ENCODE measurements around the gene STX3. TPM values are rescaled to one million over a fixed set of nuclear protein-coding genes. Genes with fewer than 3 reads are reported as not detected.

Gene STX3
- polyA plus RNA-seq, 1 donor from 2014 or later = 21.3 TPM

DNA sequence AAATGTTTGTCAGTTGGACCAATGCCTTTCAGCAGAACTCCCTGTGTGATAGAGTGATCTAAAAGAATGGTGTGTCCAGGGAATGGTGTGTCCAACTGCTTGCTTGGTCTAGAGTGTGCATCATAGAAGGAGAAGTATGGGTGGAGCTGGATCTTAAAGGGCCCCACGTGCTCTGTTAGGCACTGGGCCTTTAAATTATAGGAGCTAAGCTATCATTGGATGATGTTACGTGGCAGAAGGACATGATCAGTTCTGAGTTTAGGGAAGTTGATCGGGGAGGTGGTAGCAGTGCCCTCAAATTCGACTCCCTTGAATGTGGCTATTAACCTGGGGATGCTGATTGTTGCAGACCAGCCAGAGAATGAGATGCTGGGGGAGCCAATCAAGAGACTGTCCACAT lies 16.4 kb downstream of the STX3 start:
- TF ChIP-seq EZH2 (IDR thresholded peaks at IDR 0.05; ENCODE audit: borderline replicate concordance, insufficient read depth, low read length, poor library complexity, severe bottlenecking) = no peak
- no peak for TF ChIP-seq MXI1 (conservative IDR thresholded peaks at IDR 0.05; ENCODE audit: poor library complexity, severe bottlenecking)
- no peak for TF ChIP-seq EP300 (conservative IDR thresholded peaks at IDR 0.05; ENCODE audit: poor library complexity, severe bottlenecking)
- TF ChIP-seq TAF1 (IDR thresholded peaks at IDR 0.05; ENCODE audit: low read depth) = no peak
- TF ChIP-seq, protein P1, sequence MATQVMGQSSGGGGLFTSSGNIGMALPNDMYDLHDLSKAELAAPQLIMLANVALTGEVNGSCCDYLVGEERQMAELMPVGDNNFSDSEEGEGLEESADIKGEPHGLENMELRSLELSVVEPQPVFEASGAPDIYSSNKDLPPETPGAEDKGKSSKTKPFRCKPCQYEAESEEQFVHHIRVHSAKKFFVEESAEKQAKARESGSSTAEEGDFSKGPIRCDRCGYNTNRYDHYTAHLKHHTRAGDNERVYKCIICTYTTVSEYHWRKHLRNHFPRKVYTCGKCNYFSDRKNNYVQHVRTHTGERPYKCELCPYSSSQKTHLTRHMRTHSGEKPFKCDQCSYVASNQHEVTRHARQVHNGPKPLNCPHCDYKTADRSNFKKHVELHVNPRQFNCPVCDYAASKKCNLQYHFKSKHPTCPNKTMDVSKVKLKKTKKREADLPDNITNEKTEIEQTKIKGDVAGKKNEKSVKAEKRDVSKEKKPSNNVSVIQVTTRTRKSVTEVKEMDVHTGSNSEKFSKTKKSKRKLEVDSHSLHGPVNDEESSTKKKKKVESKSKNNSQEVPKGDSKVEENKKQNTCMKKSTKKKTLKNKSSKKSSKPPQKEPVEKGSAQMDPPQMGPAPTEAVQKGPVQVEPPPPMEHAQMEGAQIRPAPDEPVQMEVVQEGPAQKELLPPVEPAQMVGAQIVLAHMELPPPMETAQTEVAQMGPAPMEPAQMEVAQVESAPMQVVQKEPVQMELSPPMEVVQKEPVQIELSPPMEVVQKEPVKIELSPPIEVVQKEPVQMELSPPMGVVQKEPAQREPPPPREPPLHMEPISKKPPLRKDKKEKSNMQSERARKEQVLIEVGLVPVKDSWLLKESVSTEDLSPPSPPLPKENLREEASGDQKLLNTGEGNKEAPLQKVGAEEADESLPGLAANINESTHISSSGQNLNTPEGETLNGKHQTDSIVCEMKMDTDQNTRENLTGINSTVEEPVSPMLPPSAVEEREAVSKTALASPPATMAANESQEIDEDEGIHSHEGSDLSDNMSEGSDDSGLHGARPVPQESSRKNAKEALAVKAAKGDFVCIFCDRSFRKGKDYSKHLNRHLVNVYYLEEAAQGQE (IDR thresholded peaks at IDR 0.05; ENCODE audit: borderline replicate concordance) = no peak
- TF ChIP-seq POLR2AphosphoS5 (IDR thresholded peaks at IDR 0.05) = no peak
- TF ChIP-seq SMC3 (conservative IDR thresholded peaks at IDR 0.05; ENCODE audit: poor library complexity) = no peak
- TF ChIP-seq, protein P2, sequence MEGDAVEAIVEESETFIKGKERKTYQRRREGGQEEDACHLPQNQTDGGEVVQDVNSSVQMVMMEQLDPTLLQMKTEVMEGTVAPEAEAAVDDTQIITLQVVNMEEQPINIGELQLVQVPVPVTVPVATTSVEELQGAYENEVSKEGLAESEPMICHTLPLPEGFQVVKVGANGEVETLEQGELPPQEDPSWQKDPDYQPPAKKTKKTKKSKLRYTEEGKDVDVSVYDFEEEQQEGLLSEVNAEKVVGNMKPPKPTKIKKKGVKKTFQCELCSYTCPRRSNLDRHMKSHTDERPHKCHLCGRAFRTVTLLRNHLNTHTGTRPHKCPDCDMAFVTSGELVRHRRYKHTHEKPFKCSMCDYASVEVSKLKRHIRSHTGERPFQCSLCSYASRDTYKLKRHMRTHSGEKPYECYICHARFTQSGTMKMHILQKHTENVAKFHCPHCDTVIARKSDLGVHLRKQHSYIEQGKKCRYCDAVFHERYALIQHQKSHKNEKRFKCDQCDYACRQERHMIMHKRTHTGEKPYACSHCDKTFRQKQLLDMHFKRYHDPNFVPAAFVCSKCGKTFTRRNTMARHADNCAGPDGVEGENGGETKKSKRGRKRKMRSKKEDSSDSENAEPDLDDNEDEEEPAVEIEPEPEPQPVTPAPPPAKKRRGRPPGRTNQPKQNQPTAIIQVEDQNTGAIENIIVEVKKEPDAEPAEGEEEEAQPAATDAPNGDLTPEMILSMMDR (IDR thresholded peaks at IDR 0.05; ENCODE audit: poor library complexity, severe bottlenecking) = no peak
- TF ChIP-seq RAD21 (conservative IDR thresholded peaks at IDR 0.05) = no peak
- H3K36me3 ChIP-seq (ENCODE audit: insufficient read depth, low read length) = no peaks in the 10 kb centered on the region
- H3K27ac ChIP-seq (ENCODE audit: low read length) = no peak overlapping the region

DNA sequence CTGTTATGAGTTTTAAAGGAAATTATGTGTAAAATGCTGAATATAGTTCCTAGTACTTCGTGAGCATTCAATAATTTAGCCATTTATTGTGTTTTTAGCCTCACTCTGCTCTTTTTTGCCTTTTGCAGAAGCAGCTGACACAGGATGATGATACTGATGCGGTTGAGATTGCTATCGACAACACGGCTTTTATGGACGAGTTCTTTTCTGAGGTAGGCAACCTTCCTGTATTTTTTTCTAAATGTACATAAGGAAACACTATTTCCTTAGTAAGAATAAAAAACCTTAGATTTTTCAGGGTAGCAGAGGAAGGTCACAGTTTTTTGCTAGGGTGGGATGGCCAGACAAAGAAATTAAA lies 17.9 kb downstream of the STX3 start:
- Histone ChIP-seq H3K27me3 (ENCODE audit: insufficient read depth, low read depth, low read length) (no peaks in the 10 kb centered on the region), H3F3A (ENCODE audit: insufficient read depth, low read length, poor library complexity, severe bottlenecking) (no peaks in the 10 kb centered on the region), H3K36me3 (ENCODE audit: insufficient read depth, low read length) (no peaks in the 10 kb centered on the region), H2AFZ (ENCODE audit: low read depth, low read length) (no peak overlapping the region), H3K27ac (ENCODE audit: low read length) (no peak overlapping the region), H3K79me2 (replicated peaks; ENCODE audit: insufficient read depth, low read length) (no peaks in the 10 kb centered on the region), H3K9me2 (ENCODE audit: insufficient read depth, low read length) (no peaks in the 10 kb centered on the region), H3K9ac (ENCODE audit: low read length) (no peak overlapping the region), H3K4me3 (ENCODE audit: low read length) (no peak overlapping the region), H4K20me1 (ENCODE audit: insufficient read depth) (no peaks in the 10 kb centered on the region), H3K4me2 (ENCODE audit: low read length) (no peak overlapping the region), H3K9me3 (ENCODE audit: low read length) (no peaks in the 10 kb centered on the region)
- TF ChIP-seq, protein P1 (IDR thresholded peaks at IDR 0.05; ENCODE audit: borderline replicate concordance) = no peak

More for the DNA sequence above, 16.4 kb downstream of the STX3 start:
- Histone ChIP-seq H3K79me2 (replicated peaks; ENCODE audit: insufficient read depth, low read length) (no peaks in the 10 kb centered on the region), H3K27me3 (ENCODE audit: insufficient read depth, low read depth, low read length) (no peaks in the 10 kb centered on the region), H3F3A (ENCODE audit: insufficient read depth, low read length, poor library complexity, severe bottlenecking) (no peaks in the 10 kb centered on the region), H2AFZ (ENCODE audit: low read depth, low read length) (no peak overlapping the region), H3K4me3 (ENCODE audit: low read length) (no peak overlapping the region), H3K9me3 (ENCODE audit: low read length) (no peaks in the 10 kb centered on the region), H3K4me2 (ENCODE audit: low read length) (no peak overlapping the region), H3K9ac (ENCODE audit: low read length) (no peak overlapping the region), H4K20me1 (ENCODE audit: insufficient read depth) (no peaks in the 10 kb centered on the region), H3K9me2 (ENCODE audit: insufficient read depth, low read length) (no peaks in the 10 kb centered on the region)

Data from neural cell (in vitro differentiated cells).